HEK293 (cell line): Measurements from ENCODE around the gene DSCAM.

Source experiments
- CTCF ChIA-PET: fragments of 350-600 bp; formaldehyde crosslinking; extraction: SDS; loops from one replicate; lab custom pipeline; 2021; ENCODE audit warnings: antibody characterized with exemption; lab: Yijun Ruan, JAX
- POLR2A ChIA-PET: fragments of 300-600 bp; formaldehyde crosslinking; extraction: SDS; loops from one replicate; lab custom pipeline; 2020; ENCODE audit warnings: antibody characterized with exemption, inconsistent platforms; lab: Yijun Ruan, JAX
- H3K27ac ChIP-seq: fragments of 200-500 bp; sonication (Bioruptor generic); 2 replicates; pipeline ENCODE4 v1.5.1; 2014; ENCODE audit warnings: low read depth, low read length, control low read depth, inconsistent platforms; ENCODE audit errors: extremely low read depth
- H3K36me3 ChIP-seq, 2 experiments: fragments of 200-500 bp in 1 of 2; sonication (Bioruptor generic) in 1 of 2; 1 replicate in 1 of 2; 2 replicates in 1 of 2; pipeline ENCODE4 v1.5.1; 2014 to 2017; ENCODE audit warnings: inconsistent platforms in 2 of 2, low read length in 2 of 2; ENCODE audit not compliant: control insufficient read depth in 2 of 2, insufficient read depth in 1 of 2
- H3K4me1 ChIP-seq: fragments of 200-500 bp; sonication (Bioruptor generic); 2 replicates; pipeline ENCODE4 v1.5.1; 2014; ENCODE audit warnings: mild to moderate bottlenecking, low read length, inconsistent platforms; ENCODE audit not compliant: control insufficient read depth, insufficient read depth
- H3K4me3 ChIP-seq: 2 replicates; pipeline ENCODE4 v1.5.1; 2011; ENCODE audit warnings: low read depth, mild to moderate bottlenecking, control low read depth, low read length, moderate library complexity
- H3K9me3 ChIP-seq: fragments of 200-500 bp; sonication (Bioruptor generic); 2 replicates; pipeline ENCODE4 v1.5.1; 2014; ENCODE audit warnings: low read depth, low read length, inconsistent platforms; ENCODE audit not compliant: control insufficient read depth, insufficient read depth
- BCL11A ChIP-seq: fragments of 450-650 bp; formaldehyde crosslinking; IDR thresholded peaks from 2 replicates; pipeline ENCODE4 v1.5.1; 2016; ENCODE audit warnings: low read depth, missing biosample characterization, missing genetic modification characterization
- MEIS1 ChIP-seq: sonication (generic); formaldehyde crosslinking; IDR thresholded peaks from 2 replicates; pipeline ENCODE4 v1.8.1; 2022; ENCODE audit warnings: missing genetic modification reagents, mild to moderate bottlenecking, borderline replicate concordance
- MZF1 ChIP-seq: fragments of 450-650 bp; formaldehyde crosslinking; IDR thresholded peaks from 2 replicates; pipeline ENCODE4 v1.5.1; 2017; ENCODE audit warnings: missing biosample characterization, missing genetic modification characterization, borderline replicate concordance
- SCRT1 ChIP-seq: fragments of 450-650 bp; formaldehyde crosslinking; IDR thresholded peaks from 2 replicates; pipeline ENCODE4 v1.5.1; 2016; ENCODE audit warnings: missing biosample characterization, missing genetic modification characterization, borderline replicate concordance
- WT1 ChIP-seq: fragments of 450-650 bp; formaldehyde crosslinking; IDR thresholded peaks from 2 replicates; pipeline ENCODE4 v1.5.1; 2016; ENCODE audit warnings: missing biosample characterization, missing genetic modification characterization
- ZFP69B ChIP-seq: fragments of 450-650 bp; formaldehyde crosslinking; IDR thresholded peaks from 2 replicates; pipeline ENCODE4 v1.5.1; 2016; ENCODE audit warnings: missing biosample characterization, missing genetic modification characterization
- ZNF132 ChIP-seq: fragments of 450-650 bp; formaldehyde crosslinking; IDR thresholded peaks from 2 replicates; pipeline ENCODE4 v1.5.1; 2017; ENCODE audit warnings: missing biosample characterization, missing genetic modification characterization, borderline replicate concordance
- ZNF292 ChIP-seq: fragments of 450-650 bp; formaldehyde crosslinking; IDR thresholded peaks from 2 replicates; pipeline ENCODE4 v1.5.1; 2016; ENCODE audit warnings: low read depth, missing biosample characterization, missing genetic modification characterization, borderline replicate concordance
- ZNF404 ChIP-seq: fragments of 450-650 bp; formaldehyde crosslinking; IDR thresholded peaks from 2 replicates; pipeline ENCODE4 v1.5.1; 2017; ENCODE audit warnings: missing biosample characterization, missing genetic modification characterization
- ZNF473 ChIP-seq: fragments of 450-650 bp; formaldehyde crosslinking; IDR thresholded peaks from 2 replicates; pipeline ENCODE4 v1.5.1; 2017; ENCODE audit warnings: missing biosample characterization, missing genetic modification characterization
- ZNF596 ChIP-seq: fragments of 450-650 bp; IDR thresholded peaks from 2 replicates; pipeline ENCODE4 v1.5.0; 2018; ENCODE audit warnings: missing biosample characterization, mild to moderate bottlenecking, missing genetic modification characterization, moderate library complexity
- ZNF600 ChIP-seq: fragments of 450-650 bp; formaldehyde crosslinking; IDR thresholded peaks from 2 replicates; pipeline ENCODE4 v1.5.1; 2016; ENCODE audit warnings: missing biosample characterization, missing genetic modification characterization
- TF ChIP-seq, protein P1 (sequence below): fragments of 450-650 bp; formaldehyde crosslinking; IDR thresholded peaks from 2 replicates; pipeline ENCODE4 v1.5.1; 2016; ENCODE audit warnings: missing biosample characterization, missing genetic modification characterization
- TF ChIP-seq, protein P2 (sequence below): fragments of 450-650 bp; formaldehyde crosslinking; IDR thresholded peaks from 2 replicates; pipeline ENCODE4 v1.5.1; 2016; ENCODE audit warnings: missing biosample characterization, missing genetic modification characterization
- TF ChIP-seq, protein P3 (sequence below): fragments of 450-650 bp; formaldehyde crosslinking; IDR thresholded peaks from 2 replicates; pipeline ENCODE4 v1.5.1; 2016; ENCODE audit warnings: missing biosample characterization, missing genetic modification characterization
- TF ChIP-seq, protein P4 (sequence below): fragments of 450-650 bp; formaldehyde crosslinking; IDR thresholded peaks from 2 replicates; pipeline ENCODE4 v1.5.1; 2017; ENCODE audit warnings: missing biosample characterization, missing genetic modification characterization
- TF ChIP-seq, protein P5 (sequence below): fragments of 450-650 bp; formaldehyde crosslinking; IDR thresholded peaks from 2 replicates; pipeline ENCODE4 v1.5.1; 2016; ENCODE audit warnings: missing biosample characterization, missing genetic modification characterization, low read depth
- TF ChIP-seq, protein P6 (sequence below): fragments of 450-650 bp; formaldehyde crosslinking; IDR thresholded peaks from 2 replicates; pipeline ENCODE4 v1.5.1; 2016; ENCODE audit warnings: missing biosample characterization, missing genetic modification characterization

DSCAM gene

DNA sequence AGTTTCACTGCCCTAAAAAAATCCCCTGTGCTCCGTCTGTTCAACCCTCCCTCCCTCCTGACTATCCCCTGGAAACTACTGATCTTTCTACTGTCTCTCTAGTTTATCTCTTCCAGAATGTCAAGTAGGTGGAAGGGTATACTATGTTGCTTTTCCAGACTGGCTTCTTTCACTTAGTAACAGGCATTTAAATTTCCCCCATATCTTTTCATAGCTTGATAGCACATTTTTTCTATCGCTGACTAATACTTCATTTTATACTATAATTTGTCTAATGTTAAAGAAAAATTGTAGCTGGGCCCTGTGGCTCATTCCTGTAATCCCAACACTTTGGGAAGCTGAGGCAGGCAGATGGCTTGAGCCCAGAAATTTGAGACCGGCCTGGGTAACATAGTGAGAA lies 142.8 kb downstream of the DSCAM start (continued):
- TF ChIP-seq, protein P1, sequence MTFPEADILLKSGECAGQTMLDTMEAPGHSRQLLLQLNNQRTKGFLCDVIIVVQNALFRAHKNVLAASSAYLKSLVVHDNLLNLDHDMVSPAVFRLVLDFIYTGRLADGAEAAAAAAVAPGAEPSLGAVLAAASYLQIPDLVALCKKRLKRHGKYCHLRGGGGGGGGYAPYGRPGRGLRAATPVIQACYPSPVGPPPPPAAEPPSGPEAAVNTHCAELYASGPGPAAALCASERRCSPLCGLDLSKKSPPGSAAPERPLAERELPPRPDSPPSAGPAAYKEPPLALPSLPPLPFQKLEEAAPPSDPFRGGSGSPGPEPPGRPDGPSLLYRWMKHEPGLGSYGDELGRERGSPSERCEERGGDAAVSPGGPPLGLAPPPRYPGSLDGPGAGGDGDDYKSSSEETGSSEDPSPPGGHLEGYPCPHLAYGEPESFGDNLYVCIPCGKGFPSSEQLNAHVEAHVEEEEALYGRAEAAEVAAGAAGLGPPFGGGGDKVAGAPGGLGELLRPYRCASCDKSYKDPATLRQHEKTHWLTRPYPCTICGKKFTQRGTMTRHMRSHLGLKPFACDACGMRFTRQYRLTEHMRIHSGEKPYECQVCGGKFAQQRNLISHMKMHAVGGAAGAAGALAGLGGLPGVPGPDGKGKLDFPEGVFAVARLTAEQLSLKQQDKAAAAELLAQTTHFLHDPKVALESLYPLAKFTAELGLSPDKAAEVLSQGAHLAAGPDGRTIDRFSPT, result no peak
- TF ChIP-seq, protein P2, sequence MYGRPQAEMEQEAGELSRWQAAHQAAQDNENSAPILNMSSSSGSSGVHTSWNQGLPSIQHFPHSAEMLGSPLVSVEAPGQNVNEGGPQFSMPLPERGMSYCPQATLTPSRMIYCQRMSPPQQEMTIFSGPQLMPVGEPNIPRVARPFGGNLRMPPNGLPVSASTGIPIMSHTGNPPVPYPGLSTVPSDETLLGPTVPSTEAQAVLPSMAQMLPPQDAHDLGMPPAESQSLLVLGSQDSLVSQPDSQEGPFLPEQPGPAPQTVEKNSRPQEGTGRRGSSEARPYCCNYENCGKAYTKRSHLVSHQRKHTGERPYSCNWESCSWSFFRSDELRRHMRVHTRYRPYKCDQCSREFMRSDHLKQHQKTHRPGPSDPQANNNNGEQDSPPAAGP (tag by site-specific recombination), result no peak
- no peak for TF ChIP-seq ZFP69B (tag by site-specific recombination)
- TF ChIP-seq, protein P3, sequence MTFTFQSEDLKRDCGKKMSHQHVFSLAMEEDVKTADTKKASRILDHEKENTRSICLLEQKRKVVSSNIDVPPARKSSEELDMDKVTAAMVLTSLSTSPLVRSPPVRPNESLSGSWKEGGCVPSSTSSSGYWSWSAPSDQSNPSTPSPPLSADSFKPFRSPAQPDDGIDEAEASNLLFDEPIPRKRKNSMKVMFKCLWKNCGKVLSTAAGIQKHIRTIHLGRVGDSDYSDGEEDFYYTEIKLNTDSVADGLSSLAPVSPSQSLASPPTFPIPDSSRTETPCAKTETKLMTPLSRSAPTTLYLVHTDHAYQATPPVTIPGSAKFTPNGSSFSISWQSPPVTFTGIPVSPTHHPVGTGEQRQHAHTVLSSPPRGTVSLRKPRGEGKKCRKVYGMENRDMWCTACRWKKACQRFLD, result no peak

DNA sequence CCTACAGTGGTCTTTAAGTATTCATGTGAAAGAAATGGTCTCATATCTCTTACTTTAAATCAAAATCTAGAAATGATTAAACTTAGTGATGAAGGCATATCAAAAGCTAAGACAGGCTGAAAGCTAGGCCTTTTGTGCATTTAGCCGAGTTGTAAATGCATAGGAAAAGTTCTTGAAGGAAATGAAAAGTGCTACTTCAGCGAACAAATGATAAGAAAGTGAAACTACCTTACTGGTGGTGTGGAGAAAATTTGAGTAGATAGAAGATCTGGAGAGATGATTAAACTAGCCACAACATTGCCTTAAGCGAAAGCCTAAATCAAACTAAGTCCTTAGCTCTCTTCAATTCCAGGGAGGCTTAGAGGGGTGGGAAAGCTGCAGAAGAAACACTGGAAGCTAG lies 147.6 kb downstream of the DSCAM start:
- Histone ChIP-seq H3K4me3 (no peak overlapping the region), H3K27ac (no peak overlapping the region), H3K9me3 (no peaks in the 10 kb centered on the region), H3K36me3 (no peaks in the 10 kb centered on the region), H3K4me1 (no peaks in the 10 kb centered on the region)
- CTCF ChIA-PET, result interaction anchor here (0.9 kb wide), 1 partner anchor 250 kb away, joined by 3 read pairs; no protein-coding TSS in a partner anchor
- TF ChIP-seq ZNF600 (tag by site-specific recombination) (no peak), ZNF596 (no peak), MEIS1 (CRISPR knock-in tag) (no peak), ZNF132 (tag by site-specific recombination) (no peak), ZNF404 (tag by site-specific recombination) (no peak), ZNF292 (no peak), MZF1 (tag by site-specific recombination) (no peak), ZNF473 (tag by site-specific recombination) (no peak), SCRT1 (tag by site-specific recombination) (no peak), WT1 (no peak), BCL11A (tag by site-specific recombination) (no peak)
- TF ChIP-seq, protein P4, sequence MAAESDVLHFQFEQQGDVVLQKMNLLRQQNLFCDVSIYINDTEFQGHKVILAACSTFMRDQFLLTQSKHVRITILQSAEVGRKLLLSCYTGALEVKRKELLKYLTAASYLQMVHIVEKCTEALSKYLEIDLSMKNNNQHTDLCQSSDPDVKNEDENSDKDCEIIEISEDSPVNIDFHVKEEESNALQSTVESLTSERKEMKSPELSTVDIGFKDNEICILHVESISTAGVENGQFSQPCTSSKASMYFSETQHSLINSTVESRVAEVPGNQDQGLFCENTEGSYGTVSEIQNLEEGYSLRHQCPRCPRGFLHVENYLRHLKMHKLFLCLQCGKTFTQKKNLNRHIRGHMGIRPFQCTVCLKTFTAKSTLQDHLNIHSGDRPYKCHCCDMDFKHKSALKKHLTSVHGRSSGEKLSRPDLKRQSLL (tag by site-specific recombination), result no peak
- TF ChIP-seq, protein P5, sequence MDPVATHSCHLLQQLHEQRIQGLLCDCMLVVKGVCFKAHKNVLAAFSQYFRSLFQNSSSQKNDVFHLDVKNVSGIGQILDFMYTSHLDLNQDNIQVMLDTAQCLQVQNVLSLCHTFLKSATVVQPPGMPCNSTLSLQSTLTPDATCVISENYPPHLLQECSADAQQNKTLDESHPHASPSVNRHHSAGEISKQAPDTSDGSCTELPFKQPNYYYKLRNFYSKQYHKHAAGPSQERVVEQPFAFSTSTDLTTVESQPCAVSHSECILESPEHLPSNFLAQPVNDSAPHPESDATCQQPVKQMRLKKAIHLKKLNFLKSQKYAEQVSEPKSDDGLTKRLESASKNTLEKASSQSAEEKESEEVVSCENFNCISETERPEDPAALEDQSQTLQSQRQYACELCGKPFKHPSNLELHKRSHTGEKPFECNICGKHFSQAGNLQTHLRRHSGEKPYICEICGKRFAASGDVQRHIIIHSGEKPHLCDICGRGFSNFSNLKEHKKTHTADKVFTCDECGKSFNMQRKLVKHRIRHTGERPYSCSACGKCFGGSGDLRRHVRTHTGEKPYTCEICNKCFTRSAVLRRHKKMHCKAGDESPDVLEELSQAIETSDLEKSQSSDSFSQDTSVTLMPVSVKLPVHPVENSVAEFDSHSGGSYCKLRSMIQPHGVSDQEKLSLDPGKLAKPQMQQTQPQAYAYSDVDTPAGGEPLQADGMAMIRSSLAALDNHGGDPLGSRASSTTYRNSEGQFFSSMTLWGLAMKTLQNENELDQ (tag by site-specific recombination), result no peak
- TF ChIP-seq, protein P6, sequence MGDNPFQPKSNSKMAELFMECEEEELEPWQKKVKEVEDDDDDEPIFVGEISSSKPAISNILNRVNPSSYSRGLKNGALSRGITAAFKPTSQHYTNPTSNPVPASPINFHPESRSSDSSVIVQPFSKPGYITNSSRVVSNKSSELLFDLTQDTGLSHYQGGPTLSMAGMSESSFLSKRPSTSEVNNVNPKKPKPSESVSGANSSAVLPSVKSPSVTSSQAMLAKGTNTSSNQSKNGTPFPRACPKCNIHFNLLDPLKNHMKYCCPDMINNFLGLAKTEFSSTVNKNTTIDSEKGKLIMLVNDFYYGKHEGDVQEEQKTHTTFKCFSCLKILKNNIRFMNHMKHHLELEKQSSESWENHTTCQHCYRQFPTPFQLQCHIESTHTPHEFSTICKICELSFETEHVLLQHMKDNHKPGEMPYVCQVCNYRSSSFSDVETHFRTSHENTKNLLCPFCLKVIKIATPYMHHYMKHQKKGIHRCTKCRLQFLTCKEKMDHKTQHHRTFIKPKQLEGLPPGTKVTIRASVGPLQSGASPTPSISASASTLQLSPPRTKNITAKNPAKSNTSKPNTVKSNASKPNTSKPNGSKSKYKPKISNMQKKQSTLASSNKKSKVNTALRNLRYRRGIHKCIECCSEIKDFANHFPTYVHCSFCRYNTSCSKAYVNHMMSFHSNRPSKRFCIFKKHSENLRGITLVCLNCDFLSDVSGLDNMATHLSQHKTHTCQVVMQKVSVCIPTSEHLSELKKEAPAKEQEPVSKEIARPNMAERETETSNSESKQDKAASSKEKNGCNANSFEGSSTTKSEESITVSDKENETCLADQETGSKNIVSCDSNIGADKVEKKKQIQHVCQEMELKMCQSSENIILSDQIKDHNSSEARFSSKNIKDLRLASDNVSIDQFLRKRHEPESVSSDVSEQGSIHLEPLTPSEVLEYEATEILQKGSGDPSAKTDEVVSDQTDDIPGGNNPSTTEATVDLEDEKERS, result no peak
- POLR2A ChIA-PET, result no interaction called here
